Keratinocyte (primary cell): ENCODE data around the gene TLE7. TPM values are rescaled to one million over a fixed set of nuclear protein-coding genes. Genes with fewer than 3 reads are reported as not detected.

Experiments
- DNase-seq: peaks from one replicate; pipeline ENCODE4 v3.0.0-alpha.2; 2011; ENCODE audit warnings: low read depth, missing footprints, low spot score
- FAIRE-seq: peaks from 2 replicates; lab custom pipeline; 2011; peaks lifted over from hg19 to GRCh38; lab: Jason Lieb, UNC
- H2AFZ ChIP-seq: 2 replicates; pipeline ENCODE4 v1.6.0; 2012; ENCODE audit warnings: low read length, control low read depth, inconsistent platforms; ENCODE audit not compliant: control insufficient read depth
- H3K27ac ChIP-seq: 2 replicates; pipeline ENCODE4 v1.5.1; 2011; ENCODE audit warnings: low read length; ENCODE audit not compliant: control insufficient read depth, insufficient read depth
- H3K27me3 ChIP-seq: 3 replicates; pipeline ENCODE4 v1.6.0; 2011; ENCODE audit warnings: low read length; ENCODE audit not compliant: control insufficient read depth, insufficient read depth; ENCODE audit errors: extremely low read depth
- H3K36me3 ChIP-seq, 2 experiments: 2 replicates in 1 of 2; 3 replicates in 1 of 2; pipeline ENCODE4 v1.5.1; 2011; ENCODE audit warnings: low read length in 2 of 2, mild to moderate bottlenecking in 1 of 2; ENCODE audit not compliant: control insufficient read depth in 2 of 2, insufficient read depth in 2 of 2; ENCODE audit errors: extremely low read depth in 1 of 2
- H3K4me1 ChIP-seq: 3 replicates; pipeline ENCODE4 v1.5.1; 2011; ENCODE audit warnings: low read length; ENCODE audit not compliant: control insufficient read depth, insufficient read depth; ENCODE audit errors: extremely low read depth
- H3K4me2 ChIP-seq: 3 replicates; pipeline ENCODE4 v1.6.0; 2011; ENCODE audit warnings: low read depth, low read length; ENCODE audit not compliant: control insufficient read depth, insufficient read depth; ENCODE audit errors: extremely low read depth
- H3K4me3 ChIP-seq, 3 experiments: fragments of 200-600 bp in 1 of 3; sonication (generic) in 1 of 3; 2 replicates in 2 of 3; 3 replicates in 1 of 3; pipeline ENCODE4 v1.5.1; 2011 to 2016; ENCODE audit warnings: low read length in 3 of 3, mild to moderate bottlenecking in 3 of 3, control low read depth in 2 of 3, inconsistent platforms in 1 of 3, low read depth in 1 of 3, mixed read lengths in 1 of 3, mixed run types in 1 of 3, moderate library complexity in 1 of 3; ENCODE audit not compliant: control insufficient read depth in 2 of 3, insufficient read depth in 2 of 3; ENCODE audit errors: extremely low read depth in 1 of 3
- H3K79me2 ChIP-seq: 2 replicates; pipeline ENCODE4 v1.6.0; 2012; ENCODE audit warnings: low read length; ENCODE audit not compliant: control insufficient read depth, insufficient read depth
- H3K9ac ChIP-seq: 3 replicates; pipeline ENCODE4 v1.6.0; 2011; ENCODE audit warnings: low read length; ENCODE audit not compliant: control insufficient read depth, insufficient read depth; ENCODE audit errors: extremely low read depth
- H3K9me1 ChIP-seq: 3 replicates; pipeline ENCODE4 v1.6.0; 2011; ENCODE audit warnings: low read length; ENCODE audit not compliant: control insufficient read depth, insufficient read depth; ENCODE audit errors: extremely low read depth
- H3K9me3 ChIP-seq: 2 replicates; pipeline ENCODE4 v1.5.1; 2012; ENCODE audit warnings: low read depth, low read length; ENCODE audit not compliant: control insufficient read depth
- H4K20me1 ChIP-seq: 3 replicates; pipeline ENCODE4 v1.6.0; 2011; ENCODE audit warnings: low read length; ENCODE audit not compliant: control insufficient read depth, insufficient read depth; ENCODE audit errors: extremely low read depth
- CTCF ChIP-seq, 3 experiments: IDR thresholded peaks in 1 of 3; conservative IDR thresholded peaks in 1 of 3; optimal IDR thresholded peaks in 1 of 3; 2 replicates in 2 of 3; 3 replicates in 1 of 3; pipeline versions ENCODE3 to v1.5.1; 2011; ENCODE audit warnings: low read length in 3 of 3, mild to moderate bottlenecking in 3 of 3, moderate library complexity in 2 of 3, control low read depth in 1 of 3, inconsistent platforms in 1 of 3; ENCODE audit not compliant: insufficient read depth in 2 of 3; ENCODE audit errors: extremely low read depth in 1 of 3
- EZH2 ChIP-seq: IDR thresholded peaks from one replicate; pipeline ENCODE4 v1.6.1; 2012; ENCODE audit warnings: inconsistent platforms, mild to moderate bottlenecking, low read length, moderate library complexity
- dilution Hi-C: fragments of 300-500 bp; cut with MboI; formaldehyde crosslinking; loops from one replicate; pipeline ENCODE4 v1.7.0; 2020; ENCODE audit warnings: low sequenced_read_pairs; ENCODE audit not compliant: extremely low pct_ligation_motif_present
- polyA plus RNA-seq, 5 experiments: library from polyadenylated mRNA; depleted of rRNA in 3 of 5; stranded (reverse) in 3 of 5; stranded (forward) in 1 of 5; unstranded in 1 of 5; fragments of >200 nt; gene quantifications; 1 replicate in 1 of 5; 2 replicates in 3 of 5; 3 replicates in 1 of 5; pipeline versions ENCODE4 v1.2.1 to v1.2.3, GENCODE V29; 2011 to 2012; ENCODE audit warnings: missing spikeins in 2 of 5, low read depth in 1 of 5, low replicate concordance in 1 of 5

TLE7 gene
- polyA plus RNA-seq, 1 donor (not counting 4 experiments of a cell fraction or from before 2014, with no cell fraction given): not detected

- dilution Hi-C loops: no loop called here
- Histone ChIP-seq H3K79me2 (peaks cover 17% of the 10 kb centered on the region), H3K4me2 (no peak overlapping the region), H3K27me3 (no peaks in the 10 kb centered on the region), H3K4me1 (peaks cover 13% of the 10 kb centered on the region), H3K36me3 (no peaks in the 10 kb centered on the region), H3K9me3 (no peaks in the 10 kb centered on the region), H4K20me1 (no peaks in the 10 kb centered on the region), H3K9me1 (no peaks in the 10 kb centered on the region), H3K27ac (no peak overlapping the region), H3K9ac (no peak overlapping the region), H3K4me3 (no peak overlapping the region), H2AFZ (no peak overlapping the region)
- TF ChIP-seq EZH2 (no peak), CTCF (optimal IDR thresholded peaks at IDR 0.05 in 1 of 3, IDR thresholded peaks at IDR 0.05 in 1 of 3, conservative IDR thresholded peaks at IDR 0.05 in 1 of 3; ENCODE audit: extremely low read depth in 1 of 3, insufficient read depth in 2 of 3, low read length in 3 of 3) (no peak)
- no peak for FAIRE-seq
- DNase-seq: no peak
These were observed 22.4 kb upstream of the TLE7 start for GRCh38 chr16:71464231-71464630.

- H3K79me2 ChIP-seq: peaks cover 19% of the 10 kb centered on the region
- H3K9me3 ChIP-seq: no peaks in the 10 kb centered on the region
- H3K4me3 ChIP-seq: peak within 1 kb of the TSS; percentile 88 to 99 (median 95)
- H2AFZ ChIP-seq: peak within 1 kb of the TSS; percentile 95
- H3K4me1 ChIP-seq: peaks cover 13% of the 10 kb centered on the region
- DNase-seq (no peak), FAIRE-seq (no peak)
- no peaks in the 10 kb centered on the region for H3K36me3 ChIP-seq
- H3K9ac ChIP-seq: peak within 1 kb of the TSS; percentile 92
- TF ChIP-seq EZH2: no peak
- TF ChIP-seq CTCF (optimal IDR thresholded peaks at IDR 0.05 in 1 of 3, IDR thresholded peaks at IDR 0.05 in 1 of 3, conservative IDR thresholded peaks at IDR 0.05 in 1 of 3; ENCODE audit: extremely low read depth in 1 of 3, insufficient read depth in 2 of 3, low read length in 3 of 3): peak in 2 of 3 experiments; percentile 6 to 44
- peak within 1 kb of the TSS; percentile 91 for H3K4me2 ChIP-seq
- H3K27ac ChIP-seq: peak within 1 kb of the TSS; percentile 84
- no peaks in the 10 kb centered on the region for H3K27me3 ChIP-seq
- H3K9me1 ChIP-seq: no peaks in the 10 kb centered on the region
- dilution Hi-C loops: no loop called here
- H4K20me1 ChIP-seq: no peaks in the 10 kb centered on the region
These were observed 20.1 kb upstream of the TLE7 start, which contains the start of gene ZNF23 for GRCh38 chr16:71461686-71462648. ZNF23 (minus strand) TSS chr16:71462247; CDS start chr16:71456796, 5,451 bp downstream.
